OCI-LY1 (cell line): Measurements from ENCODE around the gene FBXW8.

ENCODE experiments used
- H2AFZ ChIP-seq: fragments of 200-600 bp; sonication (generic), shearing (Covaris generic); 2 replicates; pipeline ENCODE4 v1.6.0; 2014; ENCODE audit warnings: antibody characterized with exemption, mild to moderate bottlenecking, low read length
- H3F3A ChIP-seq: fragments of 200-600 bp; sonication (generic), shearing (Covaris generic); 2 replicates; pipeline ENCODE4 v1.6.0; 2014; ENCODE audit warnings: mild to moderate bottlenecking, antibody characterized with exemption, low read length, moderate library complexity; ENCODE audit not compliant: insufficient read depth
- H3K27ac ChIP-seq: fragments of 200-600 bp; sonication (generic); 2 replicates; pipeline ENCODE4 v1.5.1; 2014; ENCODE audit warnings: low read length, mixed run types, mild to moderate bottlenecking, low read depth; ENCODE audit not compliant: poor library complexity, severe bottlenecking
- H3K27me3 ChIP-seq: fragments of 200-600 bp; sonication (generic); 2 replicates; pipeline ENCODE4 v1.6.0; 2014; ENCODE audit warnings: antibody characterized with exemption, mild to moderate bottlenecking, low read length, moderate library complexity; ENCODE audit not compliant: insufficient read depth
- H3K36me3 ChIP-seq: fragments of 200-600 bp; sonication (generic); 2 replicates; pipeline ENCODE4 v1.6.1; 2014; ENCODE audit warnings: mild to moderate bottlenecking, antibody characterized with exemption, low read length, moderate library complexity, mixed read lengths; ENCODE audit not compliant: insufficient read depth
- H3K4me1 ChIP-seq: fragments of 200-600 bp; sonication (generic); 2 replicates; pipeline ENCODE4 v1.5.1; 2014; ENCODE audit warnings: mild to moderate bottlenecking, low read length, moderate library complexity; ENCODE audit not compliant: insufficient read depth, severe bottlenecking
- H3K4me2 ChIP-seq: fragments of 200-600 bp; sonication (generic), shearing (Covaris generic); 2 replicates; pipeline ENCODE4 v1.6.1; 2014; ENCODE audit warnings: low read length
- H3K4me3 ChIP-seq: fragments of 200-600 bp; sonication (generic); 2 replicates; pipeline ENCODE4 v1.5.1; 2014; ENCODE audit warnings: low read length, low read depth, mild to moderate bottlenecking, mixed read lengths; ENCODE audit not compliant: poor library complexity, severe bottlenecking
- H3K79me2 ChIP-seq: fragments of 200-600 bp; shearing (Covaris generic); 2 replicates; pipeline ENCODE4 v1.6.1; 2016; ENCODE audit warnings: mixed run types, low read length, mixed read lengths; ENCODE audit not compliant: insufficient read depth
- H3K9ac ChIP-seq: fragments of 200-600 bp; sonication (generic), shearing (Covaris generic); 2 replicates; pipeline ENCODE4 v1.6.1; 2014; ENCODE audit warnings: mild to moderate bottlenecking, low read length, mixed read lengths
- H3K9me2 ChIP-seq: fragments of 200-600 bp; sonication (generic), shearing (Covaris generic); 2 replicates; pipeline ENCODE4 v1.6.1; 2014; ENCODE audit warnings: low read depth, mild to moderate bottlenecking, low read length, mixed read lengths
- H3K9me3 ChIP-seq: fragments of 200-600 bp; shearing (Covaris generic); 2 replicates; pipeline ENCODE4 v1.6.1; 2014; ENCODE audit warnings: low read length, mixed read lengths
- H4K20me1 ChIP-seq: fragments of 200-600 bp; sonication (generic), shearing (Covaris generic); 2 replicates; pipeline ENCODE4 v1.6.0; 2016; ENCODE audit warnings: mild to moderate bottlenecking, low read length; ENCODE audit not compliant: insufficient read depth
- EZH2 ChIP-seq: fragments of 200-600 bp; sonication (generic), shearing (Covaris generic); IDR thresholded peaks from 2 replicates; pipeline ENCODE4 v1.8.0; 2017; ENCODE audit warnings: borderline replicate concordance, mixed run types, mild to moderate bottlenecking, antibody characterized with exemption, low read length, moderate library complexity, mixed read lengths
- TF ChIP-seq, protein P1 (sequence below): fragments of 200-600 bp; sonication (generic), shearing (Covaris generic); IDR thresholded peaks from 2 replicates; pipeline ENCODE4 v1.5.1; 2017; ENCODE audit warnings: mild to moderate bottlenecking, antibody characterized with exemption, low read length, moderate library complexity, mixed read lengths

FBXW8 gene

DNA sequence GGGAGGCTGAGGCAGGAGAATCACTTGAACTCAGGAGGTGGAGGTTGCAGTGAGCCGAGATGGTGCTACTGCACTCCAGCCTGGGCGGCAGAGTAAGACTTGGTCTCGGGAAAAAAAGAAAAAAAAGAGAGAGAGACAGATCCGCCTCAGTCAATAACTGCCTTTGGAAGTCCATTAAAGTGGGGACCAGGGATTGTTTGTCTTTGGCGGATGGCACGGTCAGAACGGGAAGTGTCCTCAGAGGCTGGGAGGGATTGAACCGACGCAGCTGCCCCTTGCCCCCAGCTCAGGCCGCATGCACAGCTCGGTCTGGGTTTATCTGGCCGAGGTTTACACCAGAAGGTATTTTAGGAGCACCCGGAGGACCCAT, 134.0 kb downstream of the FBXW8 start:
- no peaks in the 10 kb centered on the region for H3K9me3 ChIP-seq
- no peaks in the 10 kb centered on the region for H3K36me3 ChIP-seq
- no peaks in the 10 kb centered on the region for H3K4me1 ChIP-seq
- no peaks in the 10 kb centered on the region for H3K79me2 ChIP-seq
- H3K9me2 ChIP-seq, result no peaks in the 10 kb centered on the region
- H4K20me1 ChIP-seq, result no peaks in the 10 kb centered on the region
- TF ChIP-seq, protein P1, sequence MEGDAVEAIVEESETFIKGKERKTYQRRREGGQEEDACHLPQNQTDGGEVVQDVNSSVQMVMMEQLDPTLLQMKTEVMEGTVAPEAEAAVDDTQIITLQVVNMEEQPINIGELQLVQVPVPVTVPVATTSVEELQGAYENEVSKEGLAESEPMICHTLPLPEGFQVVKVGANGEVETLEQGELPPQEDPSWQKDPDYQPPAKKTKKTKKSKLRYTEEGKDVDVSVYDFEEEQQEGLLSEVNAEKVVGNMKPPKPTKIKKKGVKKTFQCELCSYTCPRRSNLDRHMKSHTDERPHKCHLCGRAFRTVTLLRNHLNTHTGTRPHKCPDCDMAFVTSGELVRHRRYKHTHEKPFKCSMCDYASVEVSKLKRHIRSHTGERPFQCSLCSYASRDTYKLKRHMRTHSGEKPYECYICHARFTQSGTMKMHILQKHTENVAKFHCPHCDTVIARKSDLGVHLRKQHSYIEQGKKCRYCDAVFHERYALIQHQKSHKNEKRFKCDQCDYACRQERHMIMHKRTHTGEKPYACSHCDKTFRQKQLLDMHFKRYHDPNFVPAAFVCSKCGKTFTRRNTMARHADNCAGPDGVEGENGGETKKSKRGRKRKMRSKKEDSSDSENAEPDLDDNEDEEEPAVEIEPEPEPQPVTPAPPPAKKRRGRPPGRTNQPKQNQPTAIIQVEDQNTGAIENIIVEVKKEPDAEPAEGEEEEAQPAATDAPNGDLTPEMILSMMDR, result no peak
- H3K4me3 ChIP-seq, result no peak overlapping the region
- no peak overlapping the region for H3K27ac ChIP-seq
- H3K4me2 ChIP-seq, result no peak overlapping the region
- H3K27me3 ChIP-seq, result peaks cover 4% of the 10 kb centered on the region; the same call in 1 of the 2 replicates
- no peaks in the 10 kb centered on the region for H3F3A ChIP-seq
- H2AFZ ChIP-seq, result no peak overlapping the region
- H3K9ac ChIP-seq, result no peak overlapping the region

DNA sequence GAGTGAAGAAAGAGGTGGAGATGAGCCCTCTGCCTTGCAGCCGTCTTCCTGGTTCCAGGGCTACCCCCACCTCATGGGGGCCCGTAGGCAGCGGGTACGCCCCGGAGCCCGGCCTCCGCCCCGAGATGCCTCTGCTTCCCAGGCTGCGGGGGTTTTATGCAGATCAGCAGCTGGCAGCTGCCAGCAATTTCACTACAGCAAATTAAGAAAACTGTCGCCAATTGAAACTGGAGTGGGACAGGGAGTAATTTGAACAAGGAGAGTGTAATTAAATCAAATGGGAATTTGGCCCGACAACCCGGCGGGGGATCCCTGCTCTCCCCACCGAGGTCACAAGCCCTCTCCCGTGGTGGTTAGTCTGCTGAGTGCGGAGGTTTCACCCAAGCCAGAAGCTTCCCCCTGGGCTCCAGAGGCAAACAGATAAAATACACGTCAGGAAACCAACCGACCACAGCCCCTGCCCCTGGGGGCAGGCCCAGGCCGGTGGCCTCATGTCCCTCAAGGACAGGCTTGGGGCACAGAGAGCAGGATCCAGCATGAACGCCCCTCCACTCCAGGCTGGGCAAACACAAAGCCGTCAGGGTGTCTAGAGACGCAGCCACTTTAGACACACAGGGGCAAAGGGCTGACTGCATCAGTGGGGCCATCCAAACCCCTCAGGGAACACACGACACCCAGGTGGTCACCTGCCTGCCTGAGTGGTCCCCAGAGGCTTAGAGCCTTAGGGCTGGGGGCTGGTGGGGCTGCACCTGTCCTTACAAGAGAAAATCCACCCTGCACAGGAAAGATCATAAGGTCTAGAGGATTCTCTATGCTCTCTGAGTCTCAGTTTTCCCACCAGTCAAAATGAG, 134.6 kb downstream of the FBXW8 start:
- no peaks in the 10 kb centered on the region for H3K9me2 ChIP-seq
- H2AFZ ChIP-seq, result no peak overlapping the region
- no peaks in the 10 kb centered on the region for H3K4me1 ChIP-seq
- no peaks in the 10 kb centered on the region for H3K79me2 ChIP-seq
- no peak overlapping the region for H3K27ac ChIP-seq
- no peaks in the 10 kb centered on the region for H4K20me1 ChIP-seq
- TF ChIP-seq, protein P1, result no peak
- no peak for TF ChIP-seq EZH2
- H3K9ac ChIP-seq, result no peak overlapping the region
- H3K4me2 ChIP-seq, result no peak overlapping the region
- H3K4me3 ChIP-seq, result no peak overlapping the region
- H3K9me3 ChIP-seq, result no peaks in the 10 kb centered on the region
- peaks cover 4% of the 10 kb centered on the region; the same call in 1 of the 2 replicates for H3K27me3 ChIP-seq
- H3F3A ChIP-seq, result no peaks in the 10 kb centered on the region
- H3K36me3 ChIP-seq, result no peaks in the 10 kb centered on the region

DNA sequence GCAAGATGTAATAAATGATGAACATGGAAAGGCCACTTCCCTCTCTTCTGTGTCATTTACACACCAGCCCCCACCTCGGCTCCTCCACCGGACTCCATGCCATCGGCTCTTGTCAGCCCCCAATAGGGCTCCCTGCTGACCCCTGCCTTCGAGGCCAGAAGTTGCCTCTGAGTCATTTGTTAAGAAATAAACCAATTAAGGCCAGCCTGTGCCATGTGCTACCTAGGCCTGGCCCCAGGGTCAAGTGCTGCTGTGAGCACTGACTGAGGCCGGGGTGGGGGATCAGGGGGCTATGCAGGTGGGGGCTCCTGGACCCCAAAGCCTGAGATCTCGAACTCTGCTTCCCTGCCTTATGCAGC, 135.2 kb downstream of the FBXW8 start:
- TF ChIP-seq, protein P1, result no peak; the same call in 1 of the 2 replicates
- TF ChIP-seq EZH2, result no peak
- no peaks in the 10 kb centered on the region for H3K4me1 ChIP-seq
- H3K27ac ChIP-seq, result no peak overlapping the region
- H3K4me3 ChIP-seq, result no peak overlapping the region
- H3K9me2 ChIP-seq, result no peaks in the 10 kb centered on the region
- H4K20me1 ChIP-seq, result no peaks in the 10 kb centered on the region
- no peaks in the 10 kb centered on the region for H3F3A ChIP-seq
- H3K79me2 ChIP-seq, result no peaks in the 10 kb centered on the region
- H3K36me3 ChIP-seq, result no peaks in the 10 kb centered on the region
- H3K9ac ChIP-seq, result no peak overlapping the region
- H2AFZ ChIP-seq, result no peak overlapping the region
- no peaks in the 10 kb centered on the region for H3K9me3 ChIP-seq
- H3K4me2 ChIP-seq, result no peak overlapping the region
- peaks cover 7% of the 10 kb centered on the region; the same call in 1 of the 2 replicates for H3K27me3 ChIP-seq
